ENCODE results near the gene RIT1.
"Not testable (repeated sequence)": the region's sequence is repeated elsewhere in the genome, so short reads cannot be mapped to it uniquely, and the experiment has no call there.

RIT1 gene

DNA sequence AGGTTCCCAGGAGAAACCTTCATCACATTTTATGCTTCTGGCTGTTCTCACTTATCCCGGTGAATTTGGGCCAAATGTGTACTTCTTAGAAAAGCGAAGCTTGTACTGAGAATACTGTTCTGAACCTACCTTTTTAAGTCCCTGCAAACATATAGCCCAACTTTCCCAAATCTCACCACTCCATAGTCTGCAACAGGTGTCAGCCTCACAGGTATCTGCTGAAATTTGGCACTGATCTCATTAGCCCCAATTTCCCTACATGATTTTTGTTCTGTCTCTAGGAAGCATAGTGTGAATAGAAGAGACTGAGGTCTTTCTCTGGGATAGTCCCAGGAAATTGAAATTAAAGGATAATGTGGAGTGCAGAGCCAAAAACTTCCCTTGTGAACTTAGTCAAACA is 11.5 kb downstream of the RIT1 start:
- H3K9me3 ChIP-seq (ENCODE audit: control insufficient read depth, insufficient read depth, low read length), result no peaks in the 10 kb centered on the region
- H3K4me2 ChIP-seq (ENCODE audit: low read length), result no peak overlapping the region
- TF ChIP-seq, protein P1, sequence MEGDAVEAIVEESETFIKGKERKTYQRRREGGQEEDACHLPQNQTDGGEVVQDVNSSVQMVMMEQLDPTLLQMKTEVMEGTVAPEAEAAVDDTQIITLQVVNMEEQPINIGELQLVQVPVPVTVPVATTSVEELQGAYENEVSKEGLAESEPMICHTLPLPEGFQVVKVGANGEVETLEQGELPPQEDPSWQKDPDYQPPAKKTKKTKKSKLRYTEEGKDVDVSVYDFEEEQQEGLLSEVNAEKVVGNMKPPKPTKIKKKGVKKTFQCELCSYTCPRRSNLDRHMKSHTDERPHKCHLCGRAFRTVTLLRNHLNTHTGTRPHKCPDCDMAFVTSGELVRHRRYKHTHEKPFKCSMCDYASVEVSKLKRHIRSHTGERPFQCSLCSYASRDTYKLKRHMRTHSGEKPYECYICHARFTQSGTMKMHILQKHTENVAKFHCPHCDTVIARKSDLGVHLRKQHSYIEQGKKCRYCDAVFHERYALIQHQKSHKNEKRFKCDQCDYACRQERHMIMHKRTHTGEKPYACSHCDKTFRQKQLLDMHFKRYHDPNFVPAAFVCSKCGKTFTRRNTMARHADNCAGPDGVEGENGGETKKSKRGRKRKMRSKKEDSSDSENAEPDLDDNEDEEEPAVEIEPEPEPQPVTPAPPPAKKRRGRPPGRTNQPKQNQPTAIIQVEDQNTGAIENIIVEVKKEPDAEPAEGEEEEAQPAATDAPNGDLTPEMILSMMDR (IDR thresholded peaks at IDR 0.05; ENCODE audit: low read depth, low read length, poor library complexity, severe bottlenecking), result no peak
- no peak for TF ChIP-seq EZH2phosphoT487 (IDR thresholded peaks at IDR 0.05; ENCODE audit: borderline replicate concordance, low read length)
- H3K79me2 ChIP-seq (ENCODE audit: control insufficient read depth, low read length), result no peaks in the 10 kb centered on the region
- no peaks in the 10 kb centered on the region for H3F3A ChIP-seq (ENCODE audit: control insufficient read depth, insufficient read depth)
- peaks cover 4% of the 10 kb centered on the region for H3K4me1 ChIP-seq (ENCODE audit: control insufficient read depth, low read length)
- peaks cover 55% of the 10 kb centered on the region for H3K36me3 ChIP-seq (ENCODE audit: control insufficient read depth, low read length)
- H3K27me3 ChIP-seq (ENCODE audit: control insufficient read depth, low read length), result no peaks in the 10 kb centered on the region
- no peaks in the 10 kb centered on the region for H3K9me2 ChIP-seq (replicated peaks; ENCODE audit: control insufficient read depth, low read length)
- H3K4me3 ChIP-seq (ENCODE audit: low read length), result no peak overlapping the region
- no peak overlapping the region for H3K27ac ChIP-seq (ENCODE audit: low read depth, low read length)
- 0 out of 2 replicates have a peak, but pooled peaks cover 2% of the 10 kb centered on the region for H4K20me1 ChIP-seq (ENCODE audit: control insufficient read depth, insufficient read depth, low read depth, low read length)

DNA sequence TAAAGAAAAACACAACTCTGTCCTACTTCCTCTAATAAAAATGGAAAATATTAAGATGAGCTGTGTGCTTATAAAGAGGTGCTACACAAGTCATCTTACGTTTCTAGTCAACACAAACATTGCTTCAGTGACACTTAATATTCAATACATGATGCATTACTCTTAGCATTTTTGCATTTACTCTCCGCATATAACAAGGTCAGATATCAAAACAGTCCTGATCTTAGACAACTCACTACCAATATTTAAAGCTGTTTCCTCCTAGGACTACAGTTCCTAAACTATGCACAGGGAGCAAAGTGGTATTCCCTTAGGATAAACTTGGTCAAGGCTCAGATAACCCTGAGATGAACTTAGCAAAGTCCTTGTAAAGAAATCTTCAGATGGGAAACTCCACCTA is 12.3 kb downstream of the RIT1 start:
- H3F3A ChIP-seq (ENCODE audit: control insufficient read depth, insufficient read depth), result no peaks in the 10 kb centered on the region
- no peaks in the 10 kb centered on the region for H3K9me3 ChIP-seq (ENCODE audit: control insufficient read depth, insufficient read depth, low read length)
- no peaks in the 10 kb centered on the region for H3K27me3 ChIP-seq (ENCODE audit: control insufficient read depth, low read length)
- H3K4me3 ChIP-seq (ENCODE audit: low read length), result no peak overlapping the region
- 0 out of 2 replicates have a peak, but pooled peaks cover 2% of the 10 kb centered on the region for H4K20me1 ChIP-seq (ENCODE audit: control insufficient read depth, insufficient read depth, low read depth, low read length)
- no peaks in the 10 kb centered on the region for H3K79me2 ChIP-seq (ENCODE audit: control insufficient read depth, low read length)
- H3K9me2 ChIP-seq (replicated peaks; ENCODE audit: control insufficient read depth, low read length), result no peaks in the 10 kb centered on the region
- TF ChIP-seq, protein P1 (IDR thresholded peaks at IDR 0.05; ENCODE audit: low read depth, low read length, poor library complexity, severe bottlenecking), result no peak
- no peak for TF ChIP-seq EZH2phosphoT487 (IDR thresholded peaks at IDR 0.05; ENCODE audit: borderline replicate concordance, low read length)
- H3K27ac ChIP-seq (ENCODE audit: low read depth, low read length), result no peak overlapping the region
- peaks cover 6% of the 10 kb centered on the region for H3K4me1 ChIP-seq (ENCODE audit: control insufficient read depth, low read length)
- peaks cover 47% of the 10 kb centered on the region for H3K36me3 ChIP-seq (ENCODE audit: control insufficient read depth, low read length)
- H3K4me2 ChIP-seq (ENCODE audit: low read length), result no peak overlapping the region

DNA sequence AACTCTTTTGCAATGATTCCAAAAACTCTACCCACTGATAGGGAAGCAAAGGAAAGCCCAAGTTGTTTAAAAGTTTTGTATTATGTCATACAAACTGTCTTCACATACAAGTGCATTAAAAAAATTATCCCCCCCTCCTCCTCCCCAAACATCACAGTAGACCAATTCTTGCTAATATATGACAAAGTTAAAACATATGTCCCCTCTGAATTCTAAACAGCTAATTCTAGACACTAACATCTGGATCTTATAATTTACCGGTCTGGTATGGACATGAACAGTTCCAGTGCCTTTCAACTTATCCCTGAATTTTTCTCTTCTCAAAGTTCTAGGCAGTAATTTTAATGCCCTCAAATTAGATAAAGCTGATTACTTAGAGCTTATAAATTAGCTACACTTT is 13.4 kb downstream of the RIT1 start:
- no peak overlapping the region for H3K27ac ChIP-seq (ENCODE audit: low read depth, low read length)
- H3K36me3 ChIP-seq (ENCODE audit: control insufficient read depth, low read length), result peaks cover 41% of the 10 kb centered on the region
- TF ChIP-seq, protein P1 (IDR thresholded peaks at IDR 0.05; ENCODE audit: low read depth, low read length, poor library complexity, severe bottlenecking), result no peak
- TF ChIP-seq EZH2phosphoT487 (IDR thresholded peaks at IDR 0.05; ENCODE audit: borderline replicate concordance, low read length), result no peak
- no peaks in the 10 kb centered on the region for H3K9me2 ChIP-seq (replicated peaks; ENCODE audit: control insufficient read depth, low read length)
- no peaks in the 10 kb centered on the region for H3K9me3 ChIP-seq (ENCODE audit: control insufficient read depth, insufficient read depth, low read length)
- H3F3A ChIP-seq (ENCODE audit: control insufficient read depth, insufficient read depth), result peaks cover 10% of the 10 kb centered on the region; the same call in 1 of the 2 replicates
- no peaks in the 10 kb centered on the region for H3K27me3 ChIP-seq (ENCODE audit: control insufficient read depth, low read length)
- no peaks in the 10 kb centered on the region for H3K79me2 ChIP-seq (ENCODE audit: control insufficient read depth, low read length)
- H3K4me1 ChIP-seq (ENCODE audit: control insufficient read depth, low read length), result peaks cover 15% of the 10 kb centered on the region
- no peak overlapping the region for H3K4me3 ChIP-seq (ENCODE audit: low read length)
- H4K20me1 ChIP-seq (ENCODE audit: control insufficient read depth, insufficient read depth, low read depth, low read length), result 0 out of 2 replicates have a peak, but pooled peaks cover 2% of the 10 kb centered on the region
- H3K4me2 ChIP-seq (ENCODE audit: low read length), result no peak overlapping the region

DNA sequence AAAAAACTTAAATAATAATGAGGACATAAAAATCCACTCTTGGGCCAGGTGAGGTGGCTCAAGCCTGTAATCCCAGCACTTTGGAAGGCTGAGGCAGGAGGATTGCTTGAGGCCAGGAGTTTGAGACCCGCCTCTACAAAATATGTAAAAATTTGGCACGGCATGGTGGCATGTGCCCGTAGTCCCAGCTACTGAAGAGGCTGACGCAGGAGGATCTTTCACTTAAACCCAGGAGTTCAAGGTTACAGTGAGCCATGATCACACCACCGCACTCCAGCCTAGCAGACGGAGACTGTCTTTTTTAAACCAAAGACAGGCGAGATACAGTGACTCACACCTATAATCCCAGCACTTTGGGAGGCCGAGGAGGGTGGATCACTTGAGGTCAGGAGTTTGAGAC is 14.7 kb downstream of the RIT1 start:
- not testable (repeated sequence) for H3K4me2 ChIP-seq (ENCODE audit: low read length); H3K4me3 ChIP-seq (ENCODE audit: low read length); H3K27ac ChIP-seq (ENCODE audit: low read depth, low read length); H4K20me1 ChIP-seq (ENCODE audit: control insufficient read depth, insufficient read depth, low read depth, low read length); H3K9me2 ChIP-seq (replicated peaks; ENCODE audit: control insufficient read depth, low read length); H3K79me2 ChIP-seq (ENCODE audit: control insufficient read depth, low read length); H3K9me3 ChIP-seq (ENCODE audit: control insufficient read depth, insufficient read depth, low read length); H3K27me3 ChIP-seq (ENCODE audit: control insufficient read depth, low read length)
- Histone ChIP-seq H3K36me3 (ENCODE audit: control insufficient read depth, low read length) (peaks cover 37% of the 10 kb centered on the region), H3F3A (ENCODE audit: control insufficient read depth, insufficient read depth) (peaks cover 12% of the 10 kb centered on the region; the same call in 1 of the 2 replicates), H3K4me1 (ENCODE audit: control insufficient read depth, low read length) (peaks cover 15% of the 10 kb centered on the region)

DNA sequence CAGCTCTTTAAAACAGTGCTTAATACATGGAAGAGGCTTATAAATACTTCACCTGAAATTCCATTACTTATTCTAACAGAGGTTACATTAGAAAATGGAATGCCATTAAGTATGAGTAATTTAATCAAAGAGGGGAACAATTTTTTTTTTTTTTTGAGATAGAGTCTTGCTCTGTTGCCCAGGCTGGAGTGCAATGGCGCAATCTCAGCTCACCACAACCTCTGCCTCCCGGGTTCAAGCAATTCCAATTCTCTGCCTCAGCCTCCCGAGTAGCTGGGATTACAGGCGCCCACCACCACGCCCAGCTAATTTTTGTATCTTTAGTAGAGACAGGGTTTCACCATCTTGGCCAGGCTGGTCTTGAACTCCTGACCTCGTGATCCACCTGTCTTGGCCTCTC is 15.5 kb downstream of the RIT1 start:
- H3K4me2 ChIP-seq (ENCODE audit: low read length); H3K27me3 ChIP-seq (ENCODE audit: control insufficient read depth, low read length); H3K79me2 ChIP-seq (ENCODE audit: control insufficient read depth, low read length); H3K9me2 ChIP-seq (replicated peaks; ENCODE audit: control insufficient read depth, low read length); H3K27ac ChIP-seq (ENCODE audit: low read depth, low read length); H3K9me3 ChIP-seq (ENCODE audit: control insufficient read depth, insufficient read depth, low read length); H4K20me1 ChIP-seq (ENCODE audit: control insufficient read depth, insufficient read depth, low read depth, low read length); H3K4me3 ChIP-seq (ENCODE audit: low read length): not testable (repeated sequence)
- Histone ChIP-seq H3K36me3 (ENCODE audit: control insufficient read depth, low read length) (peaks cover 30% of the 10 kb centered on the region), H3K4me1 (ENCODE audit: control insufficient read depth, low read length) (peaks cover 15% of the 10 kb centered on the region), H3F3A (ENCODE audit: control insufficient read depth, insufficient read depth) (peaks cover 12% of the 10 kb centered on the region; the same call in 1 of the 2 replicates)

Data from DOHH2 (cell line).